HG03039 (cell line): ENCODE data around the gene P4HTM.

Experiments
- ATAC-seq: cut with Tn5 transposase; IDR thresholded peaks from one replicate; pipeline ENCODE4 v1.9.1; 2021; ENCODE audit warnings: mild to moderate bottlenecking, moderate library complexity; ENCODE audit not compliant: unreplicated experiment

P4HTM gene

DNA sequence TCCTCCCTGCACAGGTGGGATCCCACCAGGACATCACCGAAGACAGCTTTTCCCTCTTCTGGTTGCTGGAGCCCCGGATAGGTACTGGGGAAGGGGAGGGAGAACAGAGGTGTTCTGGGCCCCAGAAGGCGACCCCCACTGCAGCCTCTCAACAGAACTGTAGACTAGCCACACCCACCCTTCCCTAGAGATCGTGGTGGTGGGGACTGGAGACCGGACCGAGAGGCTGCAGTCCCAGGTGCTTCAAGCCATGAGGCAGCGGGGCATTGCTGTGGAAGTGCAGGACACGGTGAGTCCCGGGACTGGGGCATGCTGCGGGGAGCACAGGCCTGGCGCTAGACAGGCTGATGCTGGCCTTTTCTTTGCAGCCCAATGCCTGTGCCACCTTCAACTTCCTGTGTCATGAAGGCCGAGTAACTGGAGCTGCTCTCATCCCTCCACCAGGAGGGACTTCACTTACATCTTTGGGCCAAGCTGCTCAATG is 32.7 kb downstream of the P4HTM start:
- no peak for ATAC-seq

DNA sequence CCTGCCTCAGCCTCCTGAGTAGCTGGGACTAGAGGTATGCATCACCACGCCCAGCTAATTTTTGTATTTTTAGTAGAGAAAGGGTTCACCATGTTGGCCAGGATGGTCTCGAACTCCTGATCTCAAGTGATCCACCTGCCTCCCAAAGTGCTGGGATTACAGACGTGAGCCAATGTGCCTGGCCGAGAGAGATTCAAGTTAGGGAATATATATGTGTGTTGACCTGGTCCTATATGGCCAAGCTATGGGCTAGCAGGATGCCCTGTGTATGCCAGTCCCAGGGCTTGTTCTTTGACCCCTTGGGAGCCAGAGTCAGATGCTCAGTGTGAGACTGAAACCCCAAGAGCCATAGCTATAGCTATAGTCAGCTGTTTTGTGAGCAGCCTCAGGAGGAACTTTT is 33.7 kb downstream of the P4HTM start:
- ATAC-seq = no peak

DNA sequence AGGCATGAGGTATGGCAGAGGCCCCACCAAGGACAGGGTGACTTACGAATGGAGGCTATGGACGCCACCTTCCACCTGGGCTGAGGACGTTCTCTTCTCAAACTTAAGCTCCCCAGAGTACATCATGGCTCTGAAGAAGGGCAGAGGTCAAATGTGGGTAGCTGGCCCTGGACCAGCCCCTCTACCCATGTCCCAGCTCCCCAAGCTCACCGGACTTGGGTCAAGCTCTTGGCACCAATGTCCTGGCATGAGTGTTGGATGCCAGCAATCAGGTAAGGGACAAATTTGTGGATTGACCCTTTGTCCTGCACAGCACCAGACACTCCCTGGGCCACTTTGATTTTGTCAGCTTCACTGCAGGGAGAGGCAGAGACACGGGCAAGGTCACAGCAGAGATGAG is 34.4 kb downstream of the P4HTM start:
- ATAC-seq = no peak

DNA sequence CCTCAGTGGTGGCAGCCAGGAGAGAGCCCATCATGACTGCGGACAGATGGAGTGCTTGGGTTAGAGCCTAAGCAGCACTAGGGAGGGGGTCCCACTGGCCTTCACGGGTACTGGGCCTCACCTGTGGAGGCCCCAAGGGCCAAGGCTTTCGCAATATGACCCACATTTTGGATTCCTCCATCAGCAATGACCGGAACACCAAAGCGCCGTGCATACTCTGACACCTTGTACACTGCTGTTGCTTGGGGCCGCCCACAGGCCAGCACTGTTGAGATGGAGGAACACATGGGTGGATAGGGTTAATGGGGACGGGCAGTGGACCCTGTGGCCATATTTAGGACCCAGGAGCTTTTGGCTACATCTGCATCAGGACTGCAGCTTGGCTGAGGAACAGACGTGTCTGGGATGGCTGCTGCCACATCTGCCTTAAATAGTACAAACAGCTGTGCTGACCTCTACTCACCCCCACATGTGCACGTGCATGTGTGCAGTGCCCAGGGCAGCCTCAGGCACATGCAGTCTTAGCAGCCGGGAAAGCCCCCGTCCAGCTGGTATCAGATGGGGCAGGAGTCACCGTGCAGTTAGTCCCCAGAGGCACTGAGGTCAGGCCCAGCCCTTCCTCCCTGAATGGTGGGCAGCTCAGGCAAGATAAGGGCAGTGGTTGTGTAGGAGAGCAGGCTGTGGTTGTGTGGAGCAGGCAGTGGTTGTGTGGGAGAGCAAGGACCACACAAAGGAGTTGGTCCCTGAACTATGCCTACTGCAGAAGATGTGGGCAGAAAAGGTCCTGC is 35.2 kb downstream of the P4HTM start:
- ATAC-seq = no peak

DNA sequence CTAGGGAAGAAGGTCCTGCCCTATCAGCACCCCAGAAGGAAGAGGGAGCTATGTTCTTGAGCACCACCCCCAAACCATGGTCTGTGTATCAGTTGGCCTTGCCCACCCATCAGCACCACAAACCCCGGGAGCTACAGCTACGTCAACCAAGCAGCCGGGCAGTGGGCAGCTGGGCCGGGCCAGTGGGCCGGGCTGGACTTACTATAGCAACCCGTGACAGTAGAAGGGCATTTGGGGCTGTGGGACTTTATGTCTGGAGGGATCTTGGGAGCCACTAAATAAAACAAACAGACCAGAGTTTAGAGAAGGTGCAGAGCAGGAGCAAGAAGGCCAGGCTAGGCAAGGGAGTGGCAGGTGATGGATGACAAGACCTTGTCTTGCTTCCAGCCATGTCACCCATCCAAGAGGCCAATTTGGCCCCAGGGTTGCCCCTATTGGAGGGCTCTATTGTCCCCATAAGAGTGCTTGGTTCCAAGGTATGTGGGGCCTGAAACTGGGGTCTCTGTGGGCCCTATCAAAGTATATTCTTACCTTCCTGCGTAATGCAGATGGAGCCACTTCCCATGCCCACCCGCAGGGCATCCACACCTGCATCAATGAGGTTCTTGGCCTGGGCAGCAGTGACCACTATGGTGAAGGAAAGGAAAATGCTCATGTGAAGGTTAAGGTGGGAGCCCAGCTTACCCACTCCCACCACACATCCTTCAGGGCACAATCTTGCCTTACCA is 35.9 kb downstream of the P4HTM start:
- no peak for ATAC-seq

DNA sequence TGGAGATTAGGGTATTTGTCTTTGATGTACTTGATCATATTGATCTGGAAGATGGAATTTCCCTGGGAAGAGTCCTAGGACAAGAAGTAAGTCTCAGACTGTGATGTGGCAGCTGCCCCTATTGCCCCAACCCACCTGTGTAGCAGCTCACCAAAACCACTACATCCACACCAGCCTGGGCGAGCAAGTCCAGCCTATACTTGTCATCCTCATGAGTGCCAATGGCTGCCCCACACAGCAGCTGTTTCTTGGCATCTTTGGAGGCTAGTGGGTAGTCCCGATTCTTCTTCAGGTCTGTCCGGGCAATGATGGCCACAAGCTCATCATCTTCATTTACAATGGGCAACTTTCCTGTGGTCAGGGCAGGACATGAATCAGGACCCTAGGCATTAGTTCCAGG is 36.5 kb downstream of the P4HTM start:
- ATAC-seq = no peak

DNA sequence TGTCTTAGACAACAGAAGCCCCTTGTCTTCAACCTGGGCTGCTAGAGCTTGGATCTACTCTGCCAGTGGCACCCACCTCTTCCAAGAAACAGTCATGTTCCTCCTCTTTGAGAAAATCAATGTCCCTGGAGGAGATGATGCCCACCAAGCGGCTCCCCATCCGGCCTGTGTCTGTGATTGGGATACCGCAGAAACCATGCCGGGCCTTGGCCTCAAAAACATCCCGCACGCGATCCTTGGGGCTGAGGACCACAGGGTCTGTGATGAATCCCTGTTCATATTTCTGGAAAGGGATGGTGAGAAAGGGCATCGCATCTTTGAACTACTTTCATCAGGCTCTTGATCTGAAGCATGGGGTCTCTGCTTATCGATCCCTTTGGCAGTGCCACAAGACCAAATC is 37.6 kb downstream of the P4HTM start:
- ATAC-seq = no peak

DNA sequence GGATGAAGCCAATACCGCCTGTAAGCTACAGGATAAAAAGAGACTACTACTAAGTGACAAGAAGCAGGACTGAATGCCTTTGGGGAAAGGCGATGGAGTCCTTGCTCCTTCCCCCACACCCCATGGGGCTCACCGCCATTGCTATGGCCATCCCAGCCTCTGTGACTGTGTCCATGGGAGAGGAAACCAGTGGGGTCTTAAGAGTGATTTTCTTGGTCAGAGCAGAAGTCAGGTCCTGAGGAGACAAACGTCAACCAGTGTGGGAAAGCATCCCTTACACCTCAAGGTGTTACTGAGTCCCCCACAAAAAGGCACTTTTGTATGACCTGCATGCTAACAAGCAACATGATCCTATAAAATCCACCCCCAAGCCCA is 38.2 kb downstream of the P4HTM start:
- ATAC-seq = no peak

DNA sequence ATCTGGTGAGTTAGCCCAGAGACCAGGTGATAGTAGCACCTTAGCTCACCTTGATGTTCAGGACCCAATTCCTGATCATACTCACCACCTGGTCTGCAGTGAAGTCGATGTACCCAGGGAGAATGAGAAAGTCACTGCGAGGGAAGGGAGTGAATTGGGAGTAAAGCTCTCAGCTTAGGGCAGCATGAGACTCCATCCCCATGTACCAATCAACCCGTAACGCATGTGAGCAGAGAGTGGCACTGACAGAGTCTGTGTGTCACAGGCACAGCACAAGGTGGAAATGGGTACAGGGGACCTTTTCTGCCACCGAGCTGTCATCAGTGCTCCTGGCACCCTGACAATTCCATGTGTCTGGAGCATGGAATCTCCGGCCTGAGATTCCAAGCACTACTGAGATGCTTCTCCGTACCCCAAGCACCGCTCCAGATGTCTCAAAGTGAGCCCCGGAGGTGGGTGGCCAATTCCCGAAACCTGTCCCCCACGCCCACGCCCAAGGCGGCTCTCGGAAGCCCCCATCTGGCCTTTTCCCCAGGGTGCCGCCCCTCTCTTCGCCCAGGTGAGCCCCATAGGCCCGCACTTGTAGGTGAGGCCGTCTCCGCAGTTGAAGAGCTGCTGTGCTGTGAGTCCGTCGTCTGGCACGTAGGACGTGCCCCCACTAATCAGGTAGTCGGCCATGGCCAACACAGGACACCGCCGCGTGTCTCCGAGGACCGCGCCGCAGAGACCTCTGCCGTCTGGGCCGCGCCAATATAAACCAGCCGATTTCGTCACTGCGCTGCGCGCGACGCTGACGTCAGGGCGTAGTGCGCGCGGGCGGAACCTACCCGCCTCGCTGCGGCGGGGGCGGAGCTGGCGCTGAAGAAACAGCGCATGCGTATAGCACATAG is 38.9 kb downstream of the P4HTM start, which contains the start of gene IMPDH2:
IMPDH2 (minus strand) TSS at position 726 of the 890 bp plus-strand sequence; CDS start at position 678, 48 bp downstream.
- ATAC-seq = peak; percentile 80

DNA sequence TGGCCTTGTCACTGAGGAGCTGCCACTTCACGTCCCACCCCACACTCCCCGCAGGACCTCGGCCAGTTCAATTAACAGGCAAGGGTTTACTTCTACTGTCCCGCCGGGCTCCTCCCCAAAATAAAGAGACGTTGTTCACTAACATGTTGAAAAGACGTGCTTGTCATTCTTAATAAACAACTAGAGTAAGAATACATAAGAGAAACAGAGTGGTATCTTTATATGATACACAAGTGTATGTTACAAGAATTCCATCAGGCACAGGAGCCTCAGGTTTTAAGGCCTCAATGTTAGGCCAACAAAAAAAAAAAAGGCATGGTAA is 39.5 kb downstream of the P4HTM start:
- ATAC-seq = no peak

DNA sequence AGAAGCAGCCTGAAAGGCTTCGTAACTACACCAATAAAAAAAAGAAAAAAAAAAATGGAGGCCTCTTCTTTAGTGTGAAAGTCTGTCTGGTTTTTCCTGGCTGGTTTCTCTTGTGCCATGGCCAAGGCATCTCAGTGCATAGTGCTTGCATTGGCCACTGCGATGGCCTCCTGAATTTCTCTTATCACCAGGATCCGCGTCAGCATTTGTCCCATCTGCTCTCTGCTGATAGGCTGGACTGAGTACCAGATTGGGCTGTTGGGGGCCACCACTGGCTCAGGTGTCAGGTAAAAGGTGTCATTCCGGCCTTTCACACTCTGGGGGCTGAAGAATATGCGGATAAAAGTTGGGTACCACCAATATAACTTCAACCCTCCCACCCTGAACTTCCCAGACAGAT is 40.3 kb downstream of the P4HTM start:
- ATAC-seq = no peak

DNA sequence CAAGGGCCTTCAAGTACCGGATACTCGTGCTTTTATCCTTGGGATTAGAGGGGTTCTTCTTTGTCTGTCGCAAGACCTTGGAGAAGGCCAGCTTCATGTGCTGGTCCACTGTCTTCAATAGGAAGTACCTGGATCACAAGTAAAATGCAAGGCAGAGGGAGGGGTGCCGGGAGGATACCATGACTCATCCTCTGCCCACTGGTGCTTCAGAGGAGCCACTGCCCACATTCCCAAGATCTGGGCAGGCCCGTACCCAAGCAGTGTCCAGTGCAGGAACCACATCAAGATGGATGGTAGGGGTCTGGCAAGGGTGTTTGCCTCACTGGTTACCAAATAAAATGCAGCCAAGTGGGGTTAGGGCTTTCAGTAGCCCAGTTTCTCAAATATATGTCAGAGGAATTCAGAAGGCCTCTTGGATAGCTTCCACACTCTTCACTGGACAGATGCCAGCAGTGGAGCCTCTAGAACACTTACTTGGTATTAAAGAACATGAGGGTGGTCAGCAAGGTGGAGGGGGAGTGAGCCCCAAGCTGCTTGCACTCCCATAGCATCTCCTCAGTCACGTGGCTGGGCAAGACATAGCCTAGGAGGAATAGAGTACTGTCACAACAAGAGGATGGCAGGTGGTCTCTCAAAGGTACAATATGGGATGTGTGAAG is 42.7 kb downstream of the P4HTM start:
- no peak for ATAC-seq

DNA sequence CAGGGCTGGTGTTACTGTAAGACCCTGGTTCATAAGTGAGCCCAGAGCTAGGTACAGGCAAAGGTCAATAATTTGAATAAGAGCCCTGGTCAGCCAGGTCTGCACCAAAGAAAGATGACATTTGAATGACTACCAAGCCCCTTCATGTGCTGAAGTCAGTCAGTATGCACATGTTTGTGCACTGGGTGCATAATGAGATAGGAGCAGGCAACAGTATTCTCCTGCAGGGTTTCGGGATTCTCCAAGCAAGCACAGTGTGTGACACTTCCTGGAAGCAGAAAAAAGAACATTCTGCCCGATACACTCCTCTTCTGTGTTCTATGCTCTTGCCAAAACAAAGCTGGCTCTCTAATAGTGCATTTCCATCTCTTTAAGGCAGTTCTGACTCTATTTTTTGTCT is 44.6 kb downstream of the P4HTM start:
- no peak for ATAC-seq

DNA sequence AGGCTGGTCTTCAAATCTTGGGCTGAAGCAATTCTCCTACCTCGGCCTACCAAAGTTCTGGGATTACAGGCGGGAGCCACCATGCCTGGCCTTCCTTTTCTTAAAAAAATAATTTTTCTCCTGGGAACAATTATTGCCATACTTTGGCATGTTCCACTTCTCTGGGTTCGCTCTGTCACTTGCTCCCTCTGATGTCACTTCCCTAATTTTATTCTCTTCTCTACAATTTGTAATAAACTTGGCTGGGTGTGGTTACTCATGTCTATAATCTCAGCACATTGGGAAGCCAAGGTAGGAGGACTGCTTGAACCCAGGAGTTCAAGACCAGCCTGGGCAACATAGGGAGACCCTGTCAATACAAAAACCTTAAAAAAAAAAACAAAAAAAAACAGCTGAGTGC is 45.2 kb downstream of the P4HTM start:
- no peak for ATAC-seq

DNA sequence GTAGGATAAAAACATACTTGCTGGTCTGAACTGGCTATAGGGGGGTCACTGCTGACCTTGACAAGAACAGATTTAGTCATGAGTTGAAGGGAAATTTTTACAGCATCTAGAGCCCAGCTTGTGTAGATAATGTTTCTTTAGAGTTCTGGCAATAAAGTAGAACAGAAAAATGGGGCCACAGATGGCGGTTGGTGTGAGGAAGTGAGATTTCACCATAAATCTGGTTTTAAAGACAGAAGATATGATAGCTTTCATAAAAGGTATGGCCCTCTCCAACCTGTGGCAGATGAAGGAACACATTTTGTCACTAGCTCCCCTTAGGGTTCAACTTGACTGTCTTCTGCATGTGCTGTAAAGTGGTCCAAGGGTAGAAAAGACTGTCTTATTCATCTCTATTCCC is 63.5 kb downstream of the P4HTM start:
- ATAC-seq = no peak

DNA sequence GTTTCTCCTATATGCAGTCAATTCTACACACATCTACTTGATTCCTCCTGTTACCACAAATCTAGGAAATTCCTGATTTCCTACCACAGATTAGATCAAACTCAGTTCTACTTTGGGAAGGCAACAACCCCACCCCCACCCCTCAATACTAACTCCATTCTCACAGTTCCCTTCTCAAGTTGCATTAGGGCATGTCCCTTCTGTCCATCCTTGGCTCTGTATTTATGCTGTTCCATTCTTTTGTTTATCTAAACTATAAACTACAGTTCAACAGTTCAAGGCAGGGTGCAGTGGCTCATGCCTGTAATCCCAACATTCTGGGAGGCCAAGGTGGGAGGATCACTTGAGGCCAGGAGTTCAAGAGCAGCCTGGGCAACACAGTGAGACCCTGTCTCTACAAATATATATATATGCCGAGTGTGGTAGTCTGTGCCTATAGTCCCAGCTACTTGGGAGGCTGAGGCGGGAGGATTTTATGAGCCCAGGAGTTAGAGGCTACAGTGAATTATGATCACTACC is 64.4 kb downstream of the P4HTM start:
- ATAC-seq = no peak
